Activated naive CD8-positive, alpha-beta T cell treated with anti-CD3 and anti-CD28 coated beads for 36 hours (primary cell): Measurements from ENCODE around the gene FAM107B. TPM values are rescaled to one million over a fixed set of nuclear protein-coding genes. Genes with fewer than 3 reads are reported as not detected.
A peak's percentile ranks its signal among the peaks of the same experiment; 100 is the strongest.

Experiments
- DNase-seq: peaks from one replicate; pipeline ENCODE4 v3.0.0; 2021
- H3K27ac Mint-ChIP-seq: one replicate; pipeline ENCODE4 v1.8.0; 2022; ENCODE audit warnings: mild to moderate bottlenecking, moderate library complexity, mixed read lengths
- H3K27me3 Mint-ChIP-seq: one replicate; pipeline ENCODE4 v1.8.0; 2022; ENCODE audit warnings: mild to moderate bottlenecking, mixed read lengths
- H3K36me3 Mint-ChIP-seq: one replicate; pipeline ENCODE4 v1.8.0; 2021; ENCODE audit warnings: mild to moderate bottlenecking, mixed read lengths
- H3K4me1 Mint-ChIP-seq: one replicate; pipeline ENCODE4 v1.8.0; 2021; ENCODE audit warnings: mixed read lengths
- H3K4me3 Mint-ChIP-seq: one replicate; pipeline ENCODE4 v1.8.0; 2022; ENCODE audit warnings: mild to moderate bottlenecking, moderate library complexity, mixed read lengths
- H3K9me3 Mint-ChIP-seq: one replicate; pipeline ENCODE4 v1.8.0; 2022; ENCODE audit warnings: mixed read lengths
- total RNA-seq, 2 experiments: library from RNA; stranded (reverse); gene quantifications; one replicate each; pipeline ENCODE4 v1.2.3, GENCODE V29; 2021

FAM107B gene
- total RNA-seq, 2 experiments from 2014 or later: 195 to 203 TPM

GRCh38 chr10:14531974-14532373, 242.7 kb downstream of the FAM107B start:
- Mint-ChIP-seq H3K9me3 (peaks cover 1% of the 10 kb centered on the region), H3K36me3 (peaks cover 60% of the 10 kb centered on the region), H3K27me3 (no peaks in the 10 kb centered on the region), H3K27ac (no peak overlapping the region), H3K4me3 (no peak overlapping the region), H3K4me1 (peaks cover 85% of the 10 kb centered on the region)
- no peak for DNase-seq

DNA sequence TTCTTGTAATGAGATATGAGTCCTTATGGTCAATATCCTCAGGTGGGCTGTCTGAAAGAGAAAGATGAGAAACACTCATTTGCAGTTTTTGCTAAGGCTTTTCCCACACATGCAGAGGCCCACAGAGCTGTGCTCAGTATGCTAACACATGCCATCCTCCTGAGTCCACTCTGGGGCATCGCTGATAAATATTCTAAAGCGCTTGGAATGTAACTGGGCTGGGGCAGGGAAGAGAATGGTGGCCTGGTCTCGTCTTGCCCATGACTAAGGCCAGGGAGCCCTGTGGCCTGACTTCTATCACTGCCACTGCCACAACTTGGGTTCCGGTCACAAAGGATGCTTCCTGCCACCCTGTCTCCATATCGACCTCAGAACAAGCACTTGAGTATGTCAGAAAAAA, 244.2 kb downstream of the FAM107B start:
- no peak overlapping the region for H3K4me3 Mint-ChIP-seq
- peaks cover 1% of the 10 kb centered on the region for H3K9me3 Mint-ChIP-seq
- peaks cover 80% of the 10 kb centered on the region for H3K4me1 Mint-ChIP-seq
- H3K27me3 Mint-ChIP-seq: no peaks in the 10 kb centered on the region
- DNase-seq: no peak
- peaks cover 70% of the 10 kb centered on the region for H3K36me3 Mint-ChIP-seq
- H3K27ac Mint-ChIP-seq: peak overlapping the region; percentile 64

- peaks cover 65% of the 10 kb centered on the region for H3K36me3 Mint-ChIP-seq
Measured at GRCh38 chr10:14529351-14529750, 245.3 kb downstream of the FAM107B start.

GRCh38 chr10:14528450-14528849, 246.2 kb downstream of the FAM107B start:
- Mint-ChIP-seq H3K4me1 (peaks cover 79% of the 10 kb centered on the region), H3K27me3 (no peaks in the 10 kb centered on the region), H3K36me3 (peaks cover 62% of the 10 kb centered on the region), H3K9me3 (peaks cover 1% of the 10 kb centered on the region), H3K27ac (peak overlapping the region; percentile 79), H3K4me3 (peak overlapping the region; percentile 46)
- DNase-seq: no peak

More at GRCh38 chr10:14529351-14529750, 245.3 kb downstream of the FAM107B start:
- Mint-ChIP-seq H3K4me3 (no peak overlapping the region), H3K9me3 (peaks cover 1% of the 10 kb centered on the region), H3K27ac (peak overlapping the region; percentile 55), H3K4me1 (peaks cover 78% of the 10 kb centered on the region), H3K27me3 (no peaks in the 10 kb centered on the region)
- DNase-seq: no peak

- Mint-ChIP-seq H3K4me3 (no peak overlapping the region), H3K4me1 (peaks cover 79% of the 10 kb centered on the region), H3K9me3 (peaks cover 1% of the 10 kb centered on the region), H3K27ac (peak overlapping the region; percentile 85), H3K36me3 (peaks cover 66% of the 10 kb centered on the region), H3K27me3 (no peaks in the 10 kb centered on the region)
- DNase-seq: no peak
Measured at GRCh38 chr10:14527915-14528314, 246.8 kb downstream of the FAM107B start.

DNA sequence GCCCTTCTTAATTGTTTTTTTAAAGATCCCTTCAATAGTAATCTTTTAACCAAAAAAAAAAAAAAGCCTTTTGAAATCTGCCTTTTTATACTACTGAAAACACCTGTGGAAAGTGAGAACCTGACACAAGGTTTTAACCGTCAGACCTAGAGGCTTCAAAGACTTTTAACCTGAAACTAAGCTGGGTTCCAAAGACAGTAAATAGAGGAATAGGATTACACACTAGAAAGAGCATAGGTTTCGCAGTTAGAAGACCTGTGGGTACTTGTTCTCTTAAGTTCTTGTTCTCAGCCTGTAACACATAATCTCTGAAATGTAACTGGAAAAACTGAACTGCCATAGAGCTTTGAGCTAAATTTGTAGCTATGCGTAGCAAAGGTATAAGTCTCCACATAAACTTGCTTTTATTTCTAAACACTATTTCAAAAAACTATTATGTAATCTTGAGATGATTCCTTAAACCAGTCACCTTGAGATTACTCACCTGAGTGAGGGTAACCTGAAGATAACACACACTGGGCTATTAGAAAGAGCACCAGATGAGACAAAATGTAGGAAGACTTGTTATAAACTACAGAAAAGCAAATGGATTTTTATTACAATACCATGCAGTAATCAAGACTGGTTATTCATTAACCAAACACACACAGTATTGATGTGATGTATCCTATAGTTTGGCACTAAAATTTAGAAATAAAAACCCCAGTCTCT, 247.4 kb downstream of the FAM107B start:
- DNase-seq: no peak
- Mint-ChIP-seq H3K27ac (peak overlapping the region; percentile 85), H3K27me3 (no peaks in the 10 kb centered on the region), H3K4me1 (peaks cover 75% of the 10 kb centered on the region), H3K9me3 (peaks cover 1% of the 10 kb centered on the region), H3K36me3 (peaks cover 62% of the 10 kb centered on the region), H3K4me3 (no peak overlapping the region)

- Mint-ChIP-seq H3K36me3 (peaks cover 66% of the 10 kb centered on the region), H3K4me1 (peaks cover 75% of the 10 kb centered on the region), H3K27ac (no peak overlapping the region), H3K27me3 (no peaks in the 10 kb centered on the region), H3K4me3 (no peak overlapping the region), H3K9me3 (peaks cover 1% of the 10 kb centered on the region)
- DNase-seq: no peak
Measured at GRCh38 chr10:14526326-14526725, 248.4 kb downstream of the FAM107B start.

GRCh38 chr10:14524691-14525324, 249.9 kb downstream of the FAM107B start:
- H3K27ac Mint-ChIP-seq: peak overlapping the region; percentile 72
- H3K4me3 Mint-ChIP-seq: no peak overlapping the region
- no peak for DNase-seq
- peaks cover 69% of the 10 kb centered on the region for H3K4me1 Mint-ChIP-seq
- no peaks in the 10 kb centered on the region for H3K27me3 Mint-ChIP-seq
- H3K36me3 Mint-ChIP-seq: peaks cover 63% of the 10 kb centered on the region
- H3K9me3 Mint-ChIP-seq: peaks cover 1% of the 10 kb centered on the region

- DNase-seq: no peak
- Mint-ChIP-seq H3K9me3 (peaks cover 1% of the 10 kb centered on the region), H3K36me3 (peaks cover 58% of the 10 kb centered on the region), H3K27ac (peak overlapping the region; percentile 72), H3K4me3 (no peak overlapping the region), H3K27me3 (no peaks in the 10 kb centered on the region), H3K4me1 (peaks cover 62% of the 10 kb centered on the region)
Measured at GRCh38 chr10:14523286-14523685, 251.4 kb downstream of the FAM107B start.

DNA sequence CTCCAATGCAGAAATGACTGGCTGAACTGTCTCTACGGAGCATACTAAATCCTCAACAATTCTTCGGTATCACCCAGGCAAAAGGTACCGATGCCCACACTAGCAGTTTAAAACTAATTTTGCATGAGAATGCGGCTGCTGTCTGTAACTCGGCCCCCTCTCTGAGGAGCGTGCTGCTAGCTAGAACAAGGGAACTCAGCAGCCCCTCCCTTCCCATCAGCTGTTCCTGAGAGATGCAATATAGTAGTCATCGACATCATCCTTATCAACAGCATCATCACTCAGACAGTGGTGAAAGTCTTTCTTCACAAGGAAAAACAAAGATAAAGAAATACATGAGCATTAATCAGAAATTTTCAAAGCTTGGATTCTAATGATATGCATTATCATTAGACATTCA, 254.9 kb downstream of the FAM107B start:
- Mint-ChIP-seq H3K27ac (no peak overlapping the region), H3K9me3 (peaks cover 4% of the 10 kb centered on the region), H3K36me3 (peaks cover 57% of the 10 kb centered on the region), H3K4me3 (no peak overlapping the region), H3K27me3 (no peaks in the 10 kb centered on the region), H3K4me1 (peaks cover 35% of the 10 kb centered on the region)
- DNase-seq: no peak

DNA sequence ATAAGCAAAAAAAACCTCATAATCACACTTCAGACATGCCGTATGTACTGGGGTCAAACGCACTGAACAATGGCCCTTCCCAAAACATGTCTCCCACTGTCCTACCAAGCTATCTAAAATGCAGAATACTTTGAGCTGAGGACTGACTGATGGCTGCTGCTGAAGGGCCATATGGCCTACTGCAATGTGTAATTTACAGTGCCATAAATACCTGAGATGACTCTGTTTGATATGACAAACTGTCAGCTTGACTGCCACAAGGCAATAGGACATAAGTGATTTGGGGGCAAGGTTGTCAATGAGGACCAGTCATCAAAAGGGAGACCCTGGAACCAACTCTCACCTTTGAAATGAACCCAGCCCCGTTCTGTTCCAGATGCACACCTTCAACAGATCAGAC, 256.5 kb downstream of the FAM107B start:
- Mint-ChIP-seq H3K27ac (no peak overlapping the region), H3K9me3 (peaks cover 5% of the 10 kb centered on the region)

DNA sequence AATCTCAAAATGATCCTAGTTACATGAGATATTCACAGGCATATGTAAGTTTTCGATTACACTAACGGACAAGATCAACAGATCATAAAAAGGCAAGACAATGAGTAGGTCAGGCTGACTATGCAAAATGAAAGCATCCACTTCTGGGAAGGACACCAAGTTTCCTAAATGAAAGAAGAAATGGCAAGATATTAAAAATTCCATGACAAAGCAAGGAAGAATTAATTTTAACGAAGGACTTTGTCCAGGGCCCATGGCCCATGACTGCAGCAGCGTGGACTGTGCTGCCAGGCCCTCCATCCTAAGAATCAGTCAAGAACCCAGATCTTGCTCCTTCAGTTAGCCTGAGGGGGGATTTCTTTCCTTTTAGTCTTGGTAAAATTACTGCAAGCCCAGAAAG, 261.6 kb downstream of the FAM107B start:
- no peak for DNase-seq
- H3K9me3 Mint-ChIP-seq: peaks cover 11% of the 10 kb centered on the region
- H3K4me3 Mint-ChIP-seq: no peak overlapping the region
- no peak overlapping the region for H3K27ac Mint-ChIP-seq
- no peaks in the 10 kb centered on the region for H3K27me3 Mint-ChIP-seq
- peaks cover 72% of the 10 kb centered on the region for H3K36me3 Mint-ChIP-seq
- peaks cover 21% of the 10 kb centered on the region for H3K4me1 Mint-ChIP-seq

More for the DNA sequence above, 256.5 kb downstream of the FAM107B start:
- H3K36me3 Mint-ChIP-seq: peaks cover 59% of the 10 kb centered on the region
- no peak for DNase-seq
- peaks cover 24% of the 10 kb centered on the region for H3K4me1 Mint-ChIP-seq
- no peaks in the 10 kb centered on the region for H3K27me3 Mint-ChIP-seq
- no peak overlapping the region for H3K4me3 Mint-ChIP-seq

- Mint-ChIP-seq H3K27ac (no peak overlapping the region), H3K4me1 (peaks cover 45% of the 10 kb centered on the region), H3K9me3 (peaks cover 8% of the 10 kb centered on the region), H3K36me3 (peaks cover 64% of the 10 kb centered on the region), H3K4me3 (no peak overlapping the region), H3K27me3 (no peaks in the 10 kb centered on the region)
- DNase-seq: no peak
Measured at GRCh38 chr10:14510346-14510745, 264.4 kb downstream of the FAM107B start.

DNA sequence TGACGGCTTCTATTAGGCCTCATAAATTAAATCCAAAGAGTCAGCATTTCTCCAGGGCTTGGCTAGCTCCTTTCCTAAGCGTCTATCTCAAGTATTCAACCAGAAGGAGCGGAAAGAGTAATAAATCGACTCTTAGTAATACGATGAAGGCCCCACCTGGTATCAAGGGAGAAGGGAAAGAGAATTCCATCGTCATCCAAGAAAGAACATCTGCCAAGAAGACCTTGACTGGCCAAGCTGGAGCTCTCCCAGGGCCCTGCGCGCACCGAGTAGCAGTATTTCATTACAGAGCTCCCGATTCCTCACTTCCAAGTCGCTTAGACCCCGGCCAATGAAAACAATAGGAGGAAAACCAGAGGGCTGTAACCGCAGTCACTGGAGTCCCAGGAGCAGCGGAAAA, 266.0 kb downstream of the FAM107B start:
- Mint-ChIP-seq H3K27ac (peak overlapping the region; percentile 74), H3K4me3 (no peak overlapping the region), H3K27me3 (no peaks in the 10 kb centered on the region), H3K36me3 (peaks cover 57% of the 10 kb centered on the region), H3K4me1 (peaks cover 48% of the 10 kb centered on the region), H3K9me3 (peaks cover 6% of the 10 kb centered on the region)
- no peak for DNase-seq

DNA sequence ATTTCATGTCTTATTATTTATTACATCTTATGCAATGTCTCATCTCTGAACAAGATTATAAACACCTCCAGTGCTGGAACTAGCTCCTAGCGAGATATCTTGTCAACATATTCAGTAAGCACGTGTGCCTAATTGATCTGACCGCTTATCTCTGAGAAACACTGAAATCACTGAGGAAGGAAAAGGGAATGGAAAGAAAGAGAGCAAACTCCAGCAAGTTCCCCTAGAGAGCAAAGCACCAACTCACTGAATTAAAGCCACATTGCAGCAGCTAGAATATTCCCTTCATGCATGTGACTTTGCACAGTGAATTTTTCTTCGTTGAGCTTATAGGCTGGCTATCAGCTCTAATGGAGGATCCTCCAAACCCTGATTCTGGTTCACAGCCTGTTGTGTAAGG, 266.9 kb downstream of the FAM107B start:
- peak overlapping the region; percentile 78 for H3K27ac Mint-ChIP-seq

GRCh38 chr10:14507176-14507575, 267.5 kb downstream of the FAM107B start:
- H3K4me3 Mint-ChIP-seq: no peak overlapping the region
- peaks cover 47% of the 10 kb centered on the region for H3K4me1 Mint-ChIP-seq
- peak overlapping the region; percentile 78 for H3K27ac Mint-ChIP-seq
- H3K36me3 Mint-ChIP-seq: peaks cover 45% of the 10 kb centered on the region
- peaks cover 6% of the 10 kb centered on the region for H3K9me3 Mint-ChIP-seq
- no peaks in the 10 kb centered on the region for H3K27me3 Mint-ChIP-seq
- peak; percentile 25 for DNase-seq

More for the DNA sequence above, 266.9 kb downstream of the FAM107B start:
- H3K4me1 Mint-ChIP-seq: peaks cover 45% of the 10 kb centered on the region
- peaks cover 51% of the 10 kb centered on the region for H3K36me3 Mint-ChIP-seq
- DNase-seq: no peak
- H3K9me3 Mint-ChIP-seq: peaks cover 6% of the 10 kb centered on the region
- no peaks in the 10 kb centered on the region for H3K27me3 Mint-ChIP-seq
- H3K4me3 Mint-ChIP-seq: no peak overlapping the region
